Stimulated activated CD4-positive, alpha-beta T cell treated with anti-CD3 and anti-CD28 coated beads, TNF-alpha, amount 100 ng/mL, for 4 hours (primary cell): ENCODE measurements around the gene CASKIN2.

ENCODE experiments used
- DNase-seq, 3 experiments: peaks; one replicate each; pipeline ENCODE4 v3.0.0-alpha.2; 2020; ENCODE audit warnings: low read depth in 3 of 3

Gene CASKIN2, protein sequence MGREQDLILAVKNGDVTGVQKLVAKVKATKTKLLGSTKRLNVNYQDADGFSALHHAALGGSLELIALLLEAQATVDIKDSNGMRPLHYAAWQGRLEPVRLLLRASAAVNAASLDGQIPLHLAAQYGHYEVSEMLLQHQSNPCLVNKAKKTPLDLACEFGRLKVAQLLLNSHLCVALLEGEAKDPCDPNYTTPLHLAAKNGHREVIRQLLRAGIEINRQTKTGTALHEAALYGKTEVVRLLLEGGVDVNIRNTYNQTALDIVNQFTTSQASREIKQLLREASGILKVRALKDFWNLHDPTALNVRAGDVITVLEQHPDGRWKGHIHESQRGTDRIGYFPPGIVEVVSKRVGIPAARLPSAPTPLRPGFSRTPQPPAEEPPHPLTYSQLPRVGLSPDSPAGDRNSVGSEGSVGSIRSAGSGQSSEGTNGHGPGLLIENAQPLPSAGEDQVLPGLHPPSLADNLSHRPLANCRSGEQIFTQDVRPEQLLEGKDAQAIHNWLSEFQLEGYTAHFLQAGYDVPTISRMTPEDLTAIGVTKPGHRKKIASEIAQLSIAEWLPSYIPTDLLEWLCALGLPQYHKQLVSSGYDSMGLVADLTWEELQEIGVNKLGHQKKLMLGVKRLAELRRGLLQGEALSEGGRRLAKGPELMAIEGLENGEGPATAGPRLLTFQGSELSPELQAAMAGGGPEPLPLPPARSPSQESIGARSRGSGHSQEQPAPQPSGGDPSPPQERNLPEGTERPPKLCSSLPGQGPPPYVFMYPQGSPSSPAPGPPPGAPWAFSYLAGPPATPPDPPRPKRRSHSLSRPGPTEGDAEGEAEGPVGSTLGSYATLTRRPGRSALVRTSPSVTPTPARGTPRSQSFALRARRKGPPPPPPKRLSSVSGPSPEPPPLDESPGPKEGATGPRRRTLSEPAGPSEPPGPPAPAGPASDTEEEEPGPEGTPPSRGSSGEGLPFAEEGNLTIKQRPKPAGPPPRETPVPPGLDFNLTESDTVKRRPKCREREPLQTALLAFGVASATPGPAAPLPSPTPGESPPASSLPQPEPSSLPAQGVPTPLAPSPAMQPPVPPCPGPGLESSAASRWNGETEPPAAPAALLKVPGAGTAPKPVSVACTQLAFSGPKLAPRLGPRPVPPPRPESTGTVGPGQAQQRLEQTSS (N-terminal part only)

DNA sequence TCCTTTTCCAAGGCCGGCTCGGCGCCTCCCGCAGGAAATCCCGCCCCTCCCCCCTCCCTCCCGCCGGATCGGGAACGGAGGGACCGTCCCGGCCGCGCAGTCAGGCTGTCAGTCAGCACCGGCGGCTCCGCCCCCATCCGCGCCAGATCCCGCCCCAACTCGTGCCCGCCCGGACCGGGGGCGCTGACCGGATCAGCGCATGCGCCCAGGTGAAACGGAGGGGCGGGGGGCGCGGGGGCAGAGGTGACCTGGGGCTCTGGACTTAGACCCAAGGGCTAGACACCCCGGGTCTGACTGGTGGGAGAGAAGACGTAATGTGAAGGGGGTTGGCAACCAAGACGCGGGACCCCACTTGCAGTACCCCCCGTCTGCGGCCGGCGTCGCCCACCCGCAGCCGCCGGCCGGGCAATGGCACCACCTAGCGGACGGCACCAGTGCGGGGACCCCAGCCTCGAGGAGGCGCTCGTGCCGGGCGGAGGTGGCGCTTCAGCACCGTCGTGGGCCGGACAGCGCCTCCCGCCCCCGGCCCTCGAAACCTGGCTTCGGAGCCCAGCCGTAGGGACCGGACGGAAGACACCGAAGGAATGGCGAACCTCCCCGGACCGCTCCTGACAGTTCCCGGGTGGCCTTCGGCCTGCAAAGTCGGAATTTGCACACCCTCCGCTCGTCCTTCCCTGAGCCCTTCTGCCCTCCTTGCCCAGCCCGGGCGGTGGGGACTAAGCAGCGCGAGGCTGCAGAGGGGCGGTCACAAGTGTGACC is at the start of gene CASKIN2:
Gene CASKIN2, minus strand, starts transcription at position 42 of the 759 bp plus-strand sequence. CDS start 1,733 bp downstream, outside the sequence.
- peak; percentile 52 to 83 (median 67) for DNase-seq

DNA sequence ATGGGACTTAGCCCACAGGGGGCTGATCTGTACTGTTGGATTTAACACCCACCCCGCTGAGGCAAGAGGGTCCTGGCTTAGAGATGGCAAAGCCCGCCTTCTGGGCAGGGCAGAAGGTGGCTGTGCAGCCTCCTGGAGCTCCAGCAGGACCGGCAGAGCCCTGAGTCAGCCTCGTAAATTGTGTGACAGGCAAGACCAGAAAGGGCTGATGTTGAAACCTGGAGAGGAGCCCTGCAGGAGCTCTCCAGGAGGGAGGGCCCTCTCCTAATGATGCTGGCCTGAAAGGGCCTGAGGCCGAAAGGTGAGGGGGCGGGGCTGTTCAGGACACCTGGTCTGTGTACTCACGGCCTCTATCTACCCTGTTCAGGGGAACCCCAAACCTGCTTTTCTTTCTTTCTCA is 49.7 kb upstream of the CASKIN2 start:
- DNase-seq = no peak

DNA sequence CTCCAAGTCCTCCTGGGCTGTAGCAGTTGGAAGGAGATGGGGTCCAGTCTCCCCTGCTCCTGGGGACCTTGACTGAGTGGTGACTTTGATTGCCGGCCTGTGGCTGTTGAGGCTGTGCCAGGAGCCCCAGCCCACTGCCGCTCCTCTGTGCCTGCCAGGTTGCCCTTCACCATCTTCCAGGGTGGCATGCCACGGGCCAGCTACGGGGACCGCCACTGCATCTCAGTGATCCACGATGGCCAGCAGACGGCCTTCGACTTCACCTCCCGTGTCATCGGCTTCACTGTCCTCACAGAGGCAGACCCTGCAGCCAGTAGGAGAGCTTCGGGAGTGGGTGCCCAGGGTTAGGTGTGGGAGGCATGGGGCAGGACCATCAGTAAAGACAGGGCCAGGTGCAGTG is 48.9 kb upstream of the CASKIN2 start:
- DNase-seq = no peak

DNA sequence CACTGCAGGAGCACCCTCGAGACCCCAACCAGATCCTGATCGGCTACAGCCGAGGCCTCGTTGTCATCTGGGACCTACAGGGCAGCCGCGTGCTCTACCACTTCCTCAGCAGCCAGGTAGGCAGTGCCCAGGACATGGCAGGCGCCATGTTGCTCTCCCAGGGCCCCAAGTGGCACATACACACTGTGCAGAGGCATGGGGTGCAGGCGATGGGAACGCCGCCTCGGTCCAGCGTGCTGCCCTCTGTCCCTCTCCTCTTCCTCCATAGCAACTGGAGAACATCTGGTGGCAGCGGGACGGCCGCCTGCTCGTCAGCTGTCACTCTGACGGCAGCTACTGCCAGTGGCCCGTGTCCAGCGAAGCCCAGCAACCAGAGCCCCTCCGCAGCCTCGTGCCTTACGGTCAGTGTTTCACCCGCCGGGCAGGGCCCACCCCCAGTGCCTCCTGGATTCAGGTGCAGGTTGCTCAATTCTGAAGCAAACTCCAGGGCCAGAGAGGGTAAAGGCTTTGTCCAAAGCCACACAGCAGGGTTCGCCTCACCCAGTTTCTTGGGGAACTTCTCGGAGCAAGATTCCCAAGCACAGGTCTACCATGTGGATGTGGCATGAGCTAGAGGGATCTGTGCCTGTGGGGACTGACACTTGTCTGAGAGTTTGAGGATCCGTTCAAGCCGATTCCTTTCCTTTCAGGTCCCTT is 47.9 kb upstream of the CASKIN2 start:
- DNase-seq = no peak

DNA sequence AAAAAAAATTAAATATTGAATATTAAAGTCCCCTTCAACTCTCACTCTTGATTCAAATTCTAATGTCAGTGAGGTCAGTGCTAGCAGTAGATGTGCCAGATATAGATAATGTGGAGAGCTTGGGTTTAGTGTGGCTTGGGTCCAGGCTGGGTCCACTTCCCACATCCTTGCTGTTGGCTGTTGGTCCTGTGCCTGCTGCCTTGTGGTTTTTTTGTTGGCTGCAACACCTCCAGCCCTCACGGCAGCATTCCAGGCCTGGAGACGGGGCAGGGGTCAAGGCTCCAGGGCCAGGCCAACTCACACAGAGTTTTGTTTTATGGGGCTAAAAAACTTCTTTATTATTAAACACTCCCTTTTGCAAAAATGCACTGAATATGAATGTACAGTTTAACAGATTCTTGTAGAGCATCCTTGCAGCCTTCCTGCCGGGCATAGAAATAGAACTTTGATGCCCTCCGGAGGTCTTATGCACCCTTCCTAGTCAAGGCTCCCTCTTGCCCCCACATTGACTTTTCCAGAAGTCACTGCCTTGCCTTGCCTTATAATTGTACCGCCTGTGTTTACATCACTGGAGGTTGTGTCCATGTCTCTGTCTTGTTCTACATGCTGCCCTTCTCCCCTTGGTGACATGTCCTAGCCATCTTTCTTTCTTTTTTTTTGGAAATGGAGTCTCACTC is 46.7 kb upstream of the CASKIN2 start:
- DNase-seq = no peak

DNA sequence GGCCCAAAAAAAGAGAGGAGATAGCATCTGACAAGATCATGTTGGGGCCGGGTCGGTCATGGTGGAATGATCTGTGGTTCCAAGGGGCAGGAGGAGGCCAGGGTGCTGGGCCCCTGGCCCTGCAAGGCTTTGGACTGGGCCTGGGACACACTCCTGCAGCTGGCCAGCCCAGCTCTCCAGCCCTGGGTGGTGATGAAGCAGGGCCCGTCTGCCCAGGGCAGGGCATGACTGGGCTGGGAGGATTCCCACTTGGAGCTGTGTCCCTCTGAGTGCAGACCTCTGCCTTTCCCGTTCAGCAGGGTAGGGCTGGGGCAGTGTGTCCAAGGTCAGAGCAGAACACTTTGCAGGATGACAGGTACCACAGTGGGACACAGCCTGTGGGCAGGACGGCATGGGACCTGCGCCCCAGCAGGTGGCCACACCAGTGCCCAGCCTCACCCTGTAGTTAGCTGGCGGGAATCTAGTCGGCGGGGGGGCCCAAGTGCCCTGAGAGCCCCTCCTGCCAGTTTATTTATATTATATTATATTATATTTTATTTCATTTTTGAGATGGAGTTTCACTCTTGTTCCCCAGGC is 44.7 kb upstream of the CASKIN2 start:
- no peak for DNase-seq

DNA sequence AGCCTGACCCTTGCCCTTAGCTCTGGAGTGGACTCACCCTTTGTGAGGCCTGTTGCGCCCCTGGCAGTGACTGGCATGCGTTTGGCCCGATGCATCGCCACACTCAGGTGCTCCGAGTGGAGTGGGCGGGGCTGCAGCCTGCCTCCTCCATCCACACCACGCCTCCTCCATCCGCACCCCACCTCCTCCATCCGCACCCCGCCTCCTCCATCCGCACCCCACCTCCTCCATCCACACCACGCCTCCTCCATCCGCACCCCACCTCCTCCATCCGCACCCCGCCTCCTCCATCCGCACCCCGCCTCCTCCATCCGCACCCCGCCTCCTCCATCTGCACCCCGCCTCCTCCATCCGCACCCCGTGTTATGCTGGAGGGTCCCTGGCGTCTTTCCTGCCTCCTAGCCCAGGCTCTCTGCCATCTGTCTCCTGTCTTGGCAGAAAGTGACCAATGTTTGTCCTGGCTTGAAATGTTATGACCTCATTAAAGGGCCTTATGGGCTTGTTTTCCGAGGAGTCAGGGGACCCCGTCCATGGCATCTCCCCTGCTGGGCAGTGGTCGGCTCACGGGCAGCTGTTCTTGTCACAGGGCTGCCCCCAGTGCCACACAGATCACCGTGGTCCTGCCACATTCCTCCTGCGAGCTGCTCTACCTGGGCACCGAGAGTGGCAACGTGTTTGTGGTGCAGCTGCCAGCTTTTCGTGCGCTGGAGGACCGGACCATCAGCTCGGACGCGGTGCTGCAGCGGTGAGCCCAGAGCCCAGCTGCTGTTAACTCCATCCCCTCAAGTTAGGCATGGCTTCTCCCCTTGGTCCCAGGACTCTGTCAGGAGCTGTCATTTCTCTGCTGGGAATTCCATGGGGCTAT is 43.6 kb upstream of the CASKIN2 start:
- no peak for DNase-seq

DNA sequence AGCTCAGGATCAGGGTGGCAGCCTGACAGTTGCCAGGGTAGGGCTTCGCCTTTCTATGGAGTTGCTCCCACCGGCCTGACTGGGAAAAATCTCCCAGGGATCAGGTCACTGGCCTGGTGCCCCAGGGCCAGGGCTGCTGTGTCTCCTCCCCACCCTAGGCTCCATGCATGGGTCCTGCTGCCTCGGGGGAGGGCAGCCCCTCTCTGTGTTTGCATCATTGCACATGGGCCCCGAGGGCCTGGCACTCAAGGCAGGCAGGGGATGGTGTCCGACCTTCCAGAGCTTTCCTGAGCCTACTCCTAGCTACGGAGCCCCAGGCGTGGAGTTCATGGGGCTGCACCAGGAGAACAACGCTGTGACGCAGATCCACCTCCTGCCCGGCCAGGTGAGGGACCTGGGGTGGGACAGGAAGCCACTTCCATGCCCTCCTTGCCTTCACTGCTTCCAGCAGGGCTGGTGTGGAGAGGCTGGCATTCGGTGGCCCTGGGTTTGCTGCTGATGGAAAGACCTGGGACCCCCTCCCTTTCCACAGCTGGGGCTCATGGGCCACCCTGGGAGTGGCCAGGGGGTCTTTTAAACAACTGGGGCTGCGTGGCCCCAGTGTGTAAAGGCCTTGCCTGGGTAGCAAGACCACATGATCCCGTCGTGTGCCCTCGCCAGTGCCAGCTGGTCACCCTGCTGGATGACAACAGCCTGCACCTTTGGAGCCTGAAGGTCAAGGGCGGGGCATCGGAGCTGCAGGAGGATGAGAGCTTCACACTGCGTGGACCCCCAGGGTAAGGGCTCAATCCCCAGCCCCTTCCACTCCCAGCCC is 42.7 kb upstream of the CASKIN2 start:
- no peak for DNase-seq

DNA sequence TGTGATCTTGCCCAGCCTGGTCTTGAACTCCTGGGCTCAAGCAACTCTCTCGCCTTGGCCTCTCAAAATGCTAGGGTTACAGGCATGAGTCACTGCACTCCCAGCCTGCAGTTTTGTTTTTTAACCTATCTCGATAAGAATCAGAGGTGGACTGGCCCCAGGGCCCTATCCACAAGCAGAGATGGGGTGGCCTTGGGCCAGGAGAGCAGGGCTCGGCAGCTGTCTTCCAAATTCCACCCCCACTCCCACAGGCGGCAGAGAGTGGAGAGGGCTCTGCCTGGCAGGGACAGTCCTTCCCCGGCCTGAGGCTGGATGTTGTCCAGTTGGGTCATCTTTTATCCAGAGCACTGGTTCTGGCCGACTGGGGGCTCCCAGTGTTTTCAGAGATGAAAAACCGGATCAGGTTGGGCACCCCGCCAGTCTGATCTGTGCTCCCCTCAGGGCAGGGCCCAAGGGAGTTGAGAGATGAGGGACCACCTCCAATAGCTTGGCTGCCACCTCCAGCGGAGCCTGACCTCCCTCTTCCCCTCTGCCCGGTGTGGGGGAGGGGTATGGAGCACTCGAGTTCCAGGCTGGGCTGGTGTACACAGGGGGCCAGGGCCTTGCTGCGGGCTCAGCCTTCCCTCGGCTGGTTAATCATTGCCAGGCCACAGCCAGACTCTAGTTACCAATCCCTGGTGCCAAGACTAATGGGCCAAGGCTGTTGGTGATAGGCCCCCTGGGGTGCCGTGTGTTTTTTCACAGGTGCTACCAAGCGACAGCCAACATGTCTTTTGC is 41.9 kb upstream of the CASKIN2 start:
- no peak for DNase-seq

DNA sequence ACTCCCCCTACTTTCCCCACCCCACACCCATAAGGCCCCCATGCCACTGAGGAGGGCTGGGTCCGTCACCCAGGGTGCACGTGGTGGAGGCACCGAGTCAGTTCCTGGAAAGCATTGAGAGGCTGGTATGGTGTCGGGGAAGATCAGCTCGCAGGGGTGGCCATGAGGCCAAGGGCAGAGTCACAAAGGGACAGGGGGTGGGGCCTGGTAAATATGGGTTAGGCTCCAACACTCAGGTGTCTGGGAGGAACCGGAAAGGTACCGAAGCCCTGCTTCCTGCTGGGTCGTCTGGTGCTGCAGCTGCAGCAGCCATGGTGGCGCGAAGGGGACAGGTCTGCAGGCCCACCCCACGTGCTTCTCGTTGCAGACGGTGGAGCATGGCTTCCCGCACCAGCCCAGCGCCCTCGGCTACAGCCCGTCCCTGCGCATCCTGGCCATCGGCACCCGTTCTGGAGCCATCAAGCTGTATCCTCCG is 40.4 kb upstream of the CASKIN2 start:
- DNase-seq = no peak

DNA sequence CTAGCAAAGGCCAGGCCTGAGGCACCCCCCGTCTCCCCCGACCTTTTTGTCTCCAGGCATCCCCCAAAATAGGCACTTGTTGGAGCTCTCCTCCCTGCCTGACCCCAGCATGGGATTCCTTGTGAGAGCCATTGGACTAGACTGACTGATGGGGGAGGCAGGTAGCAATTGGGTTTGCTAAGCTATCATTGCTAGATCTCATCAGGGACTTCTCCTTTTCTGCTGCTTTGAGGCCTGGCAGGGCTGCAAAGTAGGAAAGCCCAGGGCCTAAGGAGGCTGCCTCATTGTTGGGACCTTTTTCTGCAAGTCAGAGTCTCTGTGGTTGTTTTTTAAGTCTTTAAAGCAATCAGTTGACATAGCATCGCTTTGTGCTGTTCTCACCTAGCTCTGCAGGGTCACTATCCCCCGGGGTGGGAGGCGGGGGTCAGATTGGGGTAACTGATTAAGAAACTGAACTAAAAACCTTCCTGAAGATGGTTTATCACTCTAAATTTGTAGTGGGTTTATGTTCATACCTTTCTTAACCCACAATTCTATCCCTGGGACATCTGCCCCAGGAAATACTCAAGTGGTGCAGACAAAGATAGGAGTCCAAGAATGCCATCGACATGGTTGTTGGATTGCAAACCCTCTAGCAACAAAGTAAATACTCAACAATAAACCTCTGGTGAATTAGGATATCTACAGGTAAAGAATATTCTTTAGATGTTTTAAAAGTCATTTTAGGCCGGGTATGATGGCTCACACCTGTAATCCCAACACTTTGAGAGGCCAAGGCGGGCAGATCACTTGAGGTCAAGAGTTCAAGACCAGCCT is 38.2 kb upstream of the CASKIN2 start:
- DNase-seq = no peak

DNA sequence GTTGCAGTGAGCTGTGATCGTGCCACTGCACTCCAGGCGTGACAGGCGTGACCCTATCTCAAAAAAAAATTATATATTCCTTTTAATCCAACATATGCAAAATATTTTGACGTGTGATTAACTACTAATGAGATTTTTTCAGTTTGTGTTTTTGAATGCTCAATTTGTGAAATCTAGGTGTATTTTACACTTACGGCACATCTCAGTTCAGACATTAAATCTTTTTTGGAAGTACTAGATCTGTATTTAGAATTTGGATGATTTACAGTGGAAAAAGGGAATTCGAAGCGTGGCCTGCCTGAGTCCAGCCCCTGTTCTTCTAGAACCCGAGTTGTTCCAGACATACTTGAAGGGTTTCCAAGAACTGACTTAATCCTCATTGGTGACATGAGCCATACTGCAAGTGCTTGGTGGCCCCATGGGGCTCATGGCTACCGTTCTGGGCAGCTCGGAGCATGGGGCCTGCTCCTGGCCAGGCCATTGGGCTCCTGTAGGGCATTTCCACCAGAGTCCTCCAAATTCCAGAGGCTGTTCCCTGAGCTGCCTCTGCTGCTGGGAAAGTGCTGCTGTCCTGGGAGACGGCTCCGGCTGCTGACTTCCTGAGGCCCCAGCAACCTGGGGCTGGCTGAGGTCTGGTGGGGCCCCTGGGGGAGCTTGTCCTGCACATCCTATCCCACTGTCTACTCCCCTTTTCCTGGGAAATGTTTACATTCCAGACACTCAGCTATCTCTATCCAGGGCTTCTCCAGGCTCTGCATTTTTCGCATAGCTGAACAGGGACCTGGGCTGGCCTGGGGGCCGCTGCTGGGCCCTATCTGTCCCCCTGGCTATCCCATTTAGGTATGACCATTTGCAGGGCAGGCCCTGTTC is 37.3 kb upstream of the CASKIN2 start:
- DNase-seq = no peak

DNA sequence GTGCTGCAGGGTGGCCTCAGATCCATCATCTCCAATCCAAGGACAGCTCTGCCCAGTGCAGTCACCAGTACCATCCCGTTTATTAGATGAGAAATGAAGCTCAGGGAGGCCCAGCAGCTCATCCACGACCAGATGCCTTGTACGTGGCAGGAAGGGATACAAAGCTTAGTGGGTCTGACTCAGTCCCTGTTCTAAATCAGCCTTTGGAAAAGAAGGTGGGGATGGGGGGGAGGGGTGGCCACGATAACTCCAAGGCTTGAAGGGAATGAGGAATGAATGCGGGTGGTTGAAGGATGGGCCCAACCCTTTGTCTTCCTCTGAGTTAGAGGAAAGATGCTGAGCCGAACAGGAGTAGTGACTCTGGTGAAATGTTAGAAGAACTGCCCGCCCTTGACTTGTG is 35.9 kb upstream of the CASKIN2 start:
- DNase-seq = no peak

DNA sequence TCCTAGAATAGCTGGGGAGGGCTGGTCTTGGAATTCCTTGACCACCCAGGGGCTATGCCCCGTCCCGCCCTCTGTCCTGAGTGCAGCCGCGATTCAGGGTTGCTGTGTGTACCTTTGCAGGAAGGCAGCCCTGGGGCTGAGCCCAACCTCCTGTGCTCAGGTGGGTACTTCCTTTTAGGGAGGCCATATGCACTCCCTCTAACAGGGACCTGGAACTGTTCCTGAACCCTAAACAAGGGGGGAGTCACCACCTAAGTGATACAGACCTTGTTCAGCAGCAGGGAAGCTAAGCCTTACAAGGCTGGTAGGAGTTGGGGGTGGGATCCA is 34.8 kb upstream of the CASKIN2 start:
- DNase-seq = no peak
